Measurements from ENCODE around the gene PPARG. TPM values are rescaled to one million over a fixed set of nuclear protein-coding genes. Genes with fewer than 3 reads are reported as not detected.

Gene PPARG
- total RNA-seq, 1 donor from 2014 or later, result 3.2 TPM

- Mint-ChIP-seq H3K36me3 (ENCODE audit: low read depth, unreplicated experiment) (no peaks in the 10 kb centered on the region), H3K9me3 (ENCODE audit: unreplicated experiment) (no peaks in the 10 kb centered on the region), H3K4me1 (ENCODE audit: unreplicated experiment) (no peaks in the 10 kb centered on the region), H3K27ac (ENCODE audit: unreplicated experiment) (no peak overlapping the region), H3K27me3 (ENCODE audit: unreplicated experiment) (peaks cover 2% of the 10 kb centered on the region), H3K4me3 (ENCODE audit: unreplicated experiment) (no peak overlapping the region)
- DNase-seq (ENCODE audit: low spot score), result no peak
- no peak for TF ChIP-seq CTCF (IDR thresholded peaks at IDR 0.05; ENCODE audit: unreplicated experiment)
Observed at GRCh38 chr3:12357456-12357855, 68.6 kb downstream of the PPARG start.

GRCh38 chr3:12363397-12364195, 74.7 kb downstream of the PPARG start:
- Mint-ChIP-seq H3K4me3 (ENCODE audit: unreplicated experiment) (no peak overlapping the region), H3K27me3 (ENCODE audit: unreplicated experiment) (peaks cover 1% of the 10 kb centered on the region), H3K27ac (ENCODE audit: unreplicated experiment) (no peak overlapping the region), H3K9me3 (ENCODE audit: unreplicated experiment) (no peaks in the 10 kb centered on the region), H3K4me1 (ENCODE audit: unreplicated experiment) (no peaks in the 10 kb centered on the region), H3K36me3 (ENCODE audit: low read depth, unreplicated experiment) (no peaks in the 10 kb centered on the region)
- no peak for DNase-seq (ENCODE audit: low spot score)
- no peak for TF ChIP-seq CTCF (IDR thresholded peaks at IDR 0.05; ENCODE audit: unreplicated experiment)

- no peaks in the 10 kb centered on the region for H3K36me3 Mint-ChIP-seq (ENCODE audit: low read depth, unreplicated experiment)
Observed at GRCh38 chr3:12367346-12367745, 78.5 kb downstream of the PPARG start.

GRCh38 chr3:12369029-12369428, 80.2 kb downstream of the PPARG start:
- H3K4me3 Mint-ChIP-seq (ENCODE audit: unreplicated experiment), result no peak overlapping the region
- H3K4me1 Mint-ChIP-seq (ENCODE audit: unreplicated experiment), result peaks cover 22% of the 10 kb centered on the region
- no peaks in the 10 kb centered on the region for H3K36me3 Mint-ChIP-seq (ENCODE audit: low read depth, unreplicated experiment)
- no peak for DNase-seq (ENCODE audit: low spot score)
- TF ChIP-seq CTCF (IDR thresholded peaks at IDR 0.05; ENCODE audit: unreplicated experiment), result no peak
- no peaks in the 10 kb centered on the region for H3K9me3 Mint-ChIP-seq (ENCODE audit: unreplicated experiment)
- H3K27ac Mint-ChIP-seq (ENCODE audit: unreplicated experiment), result no peak overlapping the region
- no peaks in the 10 kb centered on the region for H3K27me3 Mint-ChIP-seq (ENCODE audit: unreplicated experiment)

More at GRCh38 chr3:12367346-12367745, 78.5 kb downstream of the PPARG start:
- no peak for DNase-seq (ENCODE audit: low spot score)
- H3K27me3 Mint-ChIP-seq (ENCODE audit: unreplicated experiment), result peaks cover 1% of the 10 kb centered on the region
- H3K9me3 Mint-ChIP-seq (ENCODE audit: unreplicated experiment), result no peaks in the 10 kb centered on the region
- no peak for TF ChIP-seq CTCF (IDR thresholded peaks at IDR 0.05; ENCODE audit: unreplicated experiment)
- no peak overlapping the region for H3K27ac Mint-ChIP-seq (ENCODE audit: unreplicated experiment)
- H3K4me1 Mint-ChIP-seq (ENCODE audit: unreplicated experiment), result peaks cover 22% of the 10 kb centered on the region
- H3K4me3 Mint-ChIP-seq (ENCODE audit: unreplicated experiment), result no peak overlapping the region

GRCh38 chr3:12369598-12369997, 80.7 kb downstream of the PPARG start:
- DNase-seq (ENCODE audit: low spot score), result no peak
- H3K36me3 Mint-ChIP-seq (ENCODE audit: low read depth, unreplicated experiment), result no peaks in the 10 kb centered on the region
- H3K27ac Mint-ChIP-seq (ENCODE audit: unreplicated experiment), result peak overlapping the region; percentile 91
- peaks cover 22% of the 10 kb centered on the region for H3K4me1 Mint-ChIP-seq (ENCODE audit: unreplicated experiment)
- H3K27me3 Mint-ChIP-seq (ENCODE audit: unreplicated experiment), result no peaks in the 10 kb centered on the region
- no peak overlapping the region for H3K4me3 Mint-ChIP-seq (ENCODE audit: unreplicated experiment)
- TF ChIP-seq CTCF (IDR thresholded peaks at IDR 0.05; ENCODE audit: unreplicated experiment), result no peak
- H3K9me3 Mint-ChIP-seq (ENCODE audit: unreplicated experiment), result no peaks in the 10 kb centered on the region
